Activated CD4-positive, alpha-beta T cell treated with anti-CD3 and anti-CD28 coated beads, Interleukin-2, amount 50 U/mL, for 24 hours (primary cell): ENCODE measurements around the gene LSP1.

ENCODE experiments used
- DNase-seq, 2 donors: peaks; one replicate each; pipeline ENCODE4 v3.0.0-alpha.2; 2020; ENCODE audit warnings: low read depth in 1 of 2, low spot score in 1 of 2

Gene LSP1

GRCh38 chr11:1888811-1889210 is 35.9 kb downstream of the LSP1 start:
- no peak for DNase-seq

GRCh38 chr11:1889224-1889930 is 36.5 kb downstream of the LSP1 start:
- DNase-seq: peak in 1 of 2 donors; percentile 41

- DNase-seq: no peak
Measured at GRCh38 chr11:1889941-1890855, 37.3 kb downstream of the LSP1 start.

GRCh38 chr11:1890856-1891830 is 38.3 kb downstream of the LSP1 start:
- DNase-seq: no peak

GRCh38 chr11:1891831-1892115 is 38.9 kb downstream of the LSP1 start, which contains the start of gene PRR33:
PRR33 (minus strand) TSS chr11:1891895; CDS start chr11:1890584, 1,311 bp downstream.
- no peak for DNase-seq

GRCh38 chr11:1892116-1892515 is 39.2 kb downstream of the LSP1 start:
- DNase-seq: no peak

- DNase-seq: no peak
Measured at GRCh38 chr11:1892558-1892957, 39.7 kb downstream of the LSP1 start.

GRCh38 chr11:1893581-1894359 is 40.9 kb downstream of the LSP1 start:
- no peak for DNase-seq

- DNase-seq: no peak
Measured at GRCh38 chr11:1894759-1895158, 41.9 kb downstream of the LSP1 start.

- DNase-seq: no peak
Measured at GRCh38 chr11:1896468-1896867, 43.6 kb downstream of the LSP1 start.

GRCh38 chr11:1896923-1897322 is 44.0 kb downstream of the LSP1 start:
- DNase-seq: no peak

GRCh38 chr11:1899090-1899489 is 46.2 kb downstream of the LSP1 start:
- DNase-seq: no peak

GRCh38 chr11:1899686-1900085 is 46.8 kb downstream of the LSP1 start:
- DNase-seq: no peak

GRCh38 chr11:1906181-1906580 is 53.3 kb downstream of the LSP1 start:
- no peak for DNase-seq

- DNase-seq: no peak
Measured at GRCh38 chr11:1906611-1907423, 53.9 kb downstream of the LSP1 start.

- DNase-seq: no peak
Measured at GRCh38 chr11:1908618-1909017, 55.7 kb downstream of the LSP1 start.

- no peak for DNase-seq
Measured at GRCh38 chr11:1909524-1909923, 56.6 kb downstream of the LSP1 start.

GRCh38 chr11:1912289-1912878 is 59.5 kb downstream of the LSP1 start:
- no peak for DNase-seq
